ENCODE results near the gene TEAD1.

TEAD1 gene

GRCh38 chr11:12681466-12681865 is 7.2 kb downstream of the TEAD1 start:
- in situ Hi-C loops (cut with HindIII; ENCODE audit: low sequenced_read_pairs) = no loop called here
- TF ChIP-seq CTCF (IDR thresholded peaks at IDR 0.05; ENCODE audit: low read depth, low read length, missing control alignments) = no peak
- no peak for DNase-seq (ENCODE audit: low read depth)
- no peak overlapping the region for H3K4me3 ChIP-seq (ENCODE audit: low read depth, low read length)

GRCh38 chr11:12682288-12682687 is 8.1 kb downstream of the TEAD1 start:
- in situ Hi-C loops (cut with HindIII; ENCODE audit: low sequenced_read_pairs) = no loop called here
- TF ChIP-seq CTCF (IDR thresholded peaks at IDR 0.05; ENCODE audit: low read depth, low read length, missing control alignments) = no peak
- no peak overlapping the region for H3K4me3 ChIP-seq (ENCODE audit: low read depth, low read length)
- DNase-seq (ENCODE audit: low read depth) = no peak

GRCh38 chr11:12682737-12683500 is 8.7 kb downstream of the TEAD1 start:
- TF ChIP-seq CTCF (IDR thresholded peaks at IDR 0.05; ENCODE audit: low read depth, low read length, missing control alignments) = no peak
- DNase-seq (ENCODE audit: low read depth) = no peak
- in situ Hi-C loops (cut with HindIII; ENCODE audit: low sequenced_read_pairs) = no loop called here
- H3K4me3 ChIP-seq (ENCODE audit: low read depth, low read length) = no peak overlapping the region

- no peak for TF ChIP-seq CTCF (IDR thresholded peaks at IDR 0.05; ENCODE audit: low read depth, low read length, missing control alignments)
- DNase-seq (ENCODE audit: low read depth) = no peak
- H3K4me3 ChIP-seq (ENCODE audit: low read depth, low read length) = no peak overlapping the region
- in situ Hi-C loops (cut with HindIII; ENCODE audit: low sequenced_read_pairs) = no loop called here
Observed at GRCh38 chr11:12683874-12684273, 9.7 kb downstream of the TEAD1 start.

- TF ChIP-seq CTCF (IDR thresholded peaks at IDR 0.05; ENCODE audit: low read depth, low read length, missing control alignments) = no peak
- no peak overlapping the region for H3K4me3 ChIP-seq (ENCODE audit: low read depth, low read length)
- in situ Hi-C loops (cut with HindIII; ENCODE audit: low sequenced_read_pairs) = no loop called here
- no peak for DNase-seq (ENCODE audit: low read depth)
Observed at GRCh38 chr11:12684315-12684714, 10.1 kb downstream of the TEAD1 start.

GRCh38 chr11:12684816-12685215 is 10.6 kb downstream of the TEAD1 start:
- H3K4me3 ChIP-seq (ENCODE audit: low read depth, low read length) = no peak overlapping the region
- in situ Hi-C loops (cut with HindIII; ENCODE audit: low sequenced_read_pairs) = no loop called here
- TF ChIP-seq CTCF (IDR thresholded peaks at IDR 0.05; ENCODE audit: low read depth, low read length, missing control alignments) = no peak
- DNase-seq (ENCODE audit: low read depth) = no peak

Data from astrocyte of the cerebellum (primary cell).